Activated CD4-positive, CD25-positive, alpha-beta regulatory T cell treated with anti-CD3 and anti-CD28 coated beads, Interleukin-2, amount 50 U/mL, for 16 hours (primary cell): Measurements from ENCODE around the gene KCNAB2.
"Not testable (repeated sequence)": the region's sequence is repeated elsewhere in the genome, so short reads cannot be mapped to it uniquely, and the experiment has no call there.

Source experiments
- DNase-seq: peaks from one replicate; pipeline ENCODE4 v3.0.0-alpha.2; 2020; ENCODE audit warnings: low read depth, low spot score

Gene KCNAB2

DNA sequence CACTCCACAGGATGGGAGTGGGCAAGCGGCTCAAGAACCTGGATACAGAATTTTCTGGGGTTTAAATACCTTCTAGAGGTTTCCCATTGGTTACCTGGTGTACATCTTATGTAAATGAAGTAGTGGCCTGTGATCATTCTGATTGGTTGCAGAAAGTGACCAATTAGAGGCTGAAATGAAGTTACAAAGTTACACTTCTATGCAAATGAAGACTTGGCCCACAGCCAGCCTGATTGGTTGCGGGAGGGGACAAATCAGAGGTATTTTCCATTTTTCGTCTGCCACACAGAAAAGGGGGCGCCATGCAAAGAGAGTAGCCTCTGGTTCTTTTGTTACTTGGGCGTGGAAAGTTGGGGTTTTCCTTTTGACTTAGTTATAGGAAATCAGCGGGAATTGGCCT, 8.9 kb downstream of the KCNAB2 start:
- no peak for DNase-seq

DNA sequence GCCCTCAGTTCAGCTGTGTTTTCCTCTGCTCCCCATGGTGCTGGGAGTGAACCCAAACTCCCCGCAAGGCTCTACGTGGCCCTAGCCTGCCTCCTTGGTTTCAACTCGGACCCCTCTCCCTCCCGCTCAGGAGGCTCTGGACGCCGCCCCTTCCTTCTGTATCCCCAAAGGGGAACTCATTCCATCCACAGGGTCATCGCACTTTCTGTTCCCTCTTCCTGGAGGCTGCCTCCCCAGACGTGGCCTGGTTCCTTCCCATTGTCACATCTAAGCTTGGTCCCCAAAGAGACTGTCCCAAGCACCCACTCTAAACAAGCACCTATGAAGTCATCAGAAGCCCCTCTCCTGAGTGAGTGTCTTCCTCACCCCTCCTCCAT, 10.9 kb downstream of the KCNAB2 start:
- DNase-seq = no peak

DNA sequence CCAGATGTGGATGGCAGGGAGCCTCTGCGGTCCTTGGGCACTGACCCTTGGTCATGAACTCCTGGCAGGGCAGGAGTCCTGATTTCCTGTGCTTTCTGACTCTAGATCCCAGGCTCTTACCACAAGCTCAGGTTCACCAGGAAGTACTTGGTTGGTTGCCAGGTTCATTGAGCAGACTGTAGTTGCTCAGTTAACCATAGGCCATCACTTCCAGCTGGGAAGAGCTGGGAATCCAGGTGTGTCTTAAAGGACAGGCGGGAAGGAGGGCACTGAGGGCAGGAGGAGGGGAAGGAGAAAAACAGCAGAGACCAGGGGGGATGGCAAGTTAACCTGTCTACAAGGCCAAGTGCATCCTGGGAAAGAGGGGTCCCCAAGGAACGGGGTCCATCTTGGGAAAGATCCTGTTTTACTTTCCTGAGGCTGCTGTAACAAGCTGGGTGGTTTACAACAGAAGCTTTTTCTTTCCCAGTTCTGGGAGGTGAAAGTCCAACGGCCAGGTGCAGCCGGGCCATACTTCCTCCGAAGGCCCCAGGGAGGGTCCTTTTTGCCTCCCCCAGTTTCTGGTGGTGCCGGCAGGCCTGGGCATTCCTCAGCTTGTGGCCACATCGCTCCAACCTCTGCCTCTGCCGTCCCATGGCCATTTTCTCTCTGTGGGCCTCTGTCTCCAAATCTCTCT, 11.6 kb downstream of the KCNAB2 start:
- no peak for DNase-seq

DNA sequence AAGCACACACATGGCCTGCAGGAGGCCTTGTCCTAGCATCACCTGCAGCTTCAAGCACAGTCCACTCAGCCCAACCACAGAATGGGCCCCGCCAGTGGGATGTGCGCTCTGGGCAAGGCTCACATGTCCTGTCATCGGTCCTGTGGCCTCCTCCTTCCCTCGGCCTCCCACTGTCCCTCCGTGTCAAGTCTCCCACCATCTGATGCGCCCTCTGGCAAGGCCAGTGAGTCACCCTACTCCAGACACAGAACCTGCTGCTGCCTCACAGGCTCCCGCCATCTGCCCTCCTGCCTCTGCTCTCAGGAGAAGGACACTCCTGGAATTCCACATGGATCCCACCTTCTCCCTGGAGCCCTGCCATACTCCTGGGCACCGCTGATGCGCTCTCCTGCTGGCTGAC, 14.2 kb downstream of the KCNAB2 start:
- no peak for DNase-seq

DNA sequence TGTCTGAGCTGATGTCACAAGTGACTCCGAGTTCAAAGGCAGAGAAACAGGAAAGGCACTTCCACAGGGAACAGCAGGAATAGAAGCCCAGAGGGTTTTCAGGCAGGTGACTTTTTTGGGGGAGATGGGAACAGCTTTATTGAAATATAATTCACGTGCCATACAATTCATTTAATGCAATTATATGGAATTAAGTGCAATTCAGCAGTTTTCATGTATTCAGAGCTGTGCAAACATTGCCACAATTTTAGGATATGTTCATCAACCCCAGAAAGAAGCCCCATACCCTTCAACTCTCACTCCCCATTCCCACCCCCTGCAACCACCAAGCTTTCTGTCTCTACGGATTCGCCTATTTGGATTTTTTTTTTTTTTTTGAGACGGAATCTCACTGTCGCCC, 17.0 kb downstream of the KCNAB2 start:
- DNase-seq = no peak

DNA sequence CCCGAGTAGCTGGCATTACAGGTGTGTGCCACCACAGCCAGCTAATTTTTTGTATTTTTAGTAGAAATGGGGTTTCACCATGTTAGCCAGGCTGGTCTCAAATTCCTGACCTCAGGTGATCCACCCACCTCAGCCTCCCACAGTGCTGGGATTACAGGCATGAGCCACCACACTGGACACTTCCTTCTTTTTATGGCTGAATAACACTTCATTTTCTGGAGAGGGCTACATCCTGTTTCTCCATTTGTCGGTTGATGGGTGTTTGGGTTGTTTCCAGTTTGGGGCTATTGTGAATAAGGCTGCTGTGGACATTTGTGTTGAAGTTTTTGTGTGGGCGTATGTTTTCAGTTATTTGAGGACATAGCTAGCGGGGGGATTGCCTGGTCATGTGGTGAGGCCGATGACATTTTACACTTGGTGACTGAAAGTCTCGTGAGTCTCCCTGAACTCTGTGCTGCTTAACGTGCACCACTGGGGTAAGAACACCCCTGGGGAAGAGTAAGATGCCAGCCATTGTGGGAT, 17.9 kb downstream of the KCNAB2 start:
- DNase-seq = not testable (repeated sequence)

DNA sequence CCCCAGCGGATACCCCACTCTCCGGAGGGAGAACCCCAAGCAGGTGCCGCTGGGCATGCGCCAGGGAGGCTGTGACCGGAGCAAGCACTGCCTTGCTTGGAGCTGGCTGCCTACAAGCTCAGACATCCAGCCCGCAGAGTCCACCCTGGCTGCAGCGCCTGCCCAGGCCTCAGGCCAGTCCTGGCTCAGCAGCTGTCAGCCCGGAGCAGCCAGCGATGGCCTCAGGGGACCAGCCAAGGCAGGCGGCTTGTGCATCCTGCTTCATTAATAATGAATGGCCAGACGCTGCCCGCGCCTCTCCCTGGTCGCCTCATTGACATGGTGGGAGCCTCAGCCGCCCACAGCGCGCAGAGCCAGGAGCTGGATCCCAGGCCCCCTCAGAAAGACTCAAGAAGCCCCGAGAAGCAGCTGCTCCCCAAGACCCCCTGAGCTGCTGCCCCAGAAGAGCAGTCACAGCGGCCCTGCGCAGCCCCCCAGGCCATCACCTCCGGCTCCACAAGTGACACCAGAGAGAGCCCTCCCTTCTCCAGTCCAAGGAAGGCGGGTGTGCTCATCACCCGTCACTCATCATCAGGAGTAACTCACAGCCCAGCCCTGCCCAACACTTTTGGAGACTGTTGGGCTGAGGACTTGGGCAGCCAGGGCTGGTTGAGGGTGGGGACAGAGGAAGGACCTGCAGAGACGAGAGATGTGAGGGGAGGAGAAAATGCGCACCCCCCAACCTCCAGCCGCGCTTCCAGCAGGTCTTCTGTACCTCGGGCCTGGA, 19.6 kb downstream of the KCNAB2 start:
- DNase-seq = no peak

DNA sequence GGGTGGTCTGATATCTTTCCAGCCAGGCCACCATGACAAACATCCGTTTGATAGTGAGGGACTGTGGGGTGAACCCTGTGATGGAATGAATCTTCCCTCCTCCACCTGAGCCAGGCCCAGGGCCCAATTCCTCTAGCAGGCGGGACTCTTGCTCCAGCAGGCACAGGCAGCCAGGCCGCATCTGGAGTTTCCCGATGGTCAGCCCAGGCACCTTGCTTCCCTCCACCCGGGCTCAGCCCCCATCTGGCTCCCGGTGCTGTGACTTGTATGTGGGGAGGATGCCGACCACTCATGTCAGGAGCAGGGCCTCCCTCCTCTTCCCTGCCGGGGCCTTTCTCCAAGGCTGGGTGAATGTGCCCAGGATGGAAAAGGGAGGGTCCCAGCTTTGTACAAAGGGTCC, 21.0 kb downstream of the KCNAB2 start:
- DNase-seq = no peak

DNA sequence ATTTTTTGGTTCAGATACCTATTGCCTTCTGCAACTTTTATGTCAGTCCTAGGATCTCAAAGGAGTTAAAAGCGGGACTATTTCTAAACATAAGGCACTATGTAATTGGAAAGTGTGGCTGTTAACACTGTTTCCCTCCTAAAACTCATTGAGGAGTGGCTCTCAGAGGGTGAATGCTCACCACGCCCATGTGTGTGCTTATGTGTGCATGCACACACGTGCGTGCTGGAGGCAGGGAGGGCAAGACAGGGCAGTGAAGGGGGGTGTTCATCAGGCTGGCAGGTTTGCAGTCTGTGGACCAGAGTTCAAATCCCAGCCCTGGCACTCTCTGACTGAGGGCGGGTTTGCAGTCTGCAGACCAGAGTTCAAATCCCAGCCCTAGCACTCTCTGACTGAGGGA, 22.4 kb downstream of the KCNAB2 start:
- DNase-seq = no peak

DNA sequence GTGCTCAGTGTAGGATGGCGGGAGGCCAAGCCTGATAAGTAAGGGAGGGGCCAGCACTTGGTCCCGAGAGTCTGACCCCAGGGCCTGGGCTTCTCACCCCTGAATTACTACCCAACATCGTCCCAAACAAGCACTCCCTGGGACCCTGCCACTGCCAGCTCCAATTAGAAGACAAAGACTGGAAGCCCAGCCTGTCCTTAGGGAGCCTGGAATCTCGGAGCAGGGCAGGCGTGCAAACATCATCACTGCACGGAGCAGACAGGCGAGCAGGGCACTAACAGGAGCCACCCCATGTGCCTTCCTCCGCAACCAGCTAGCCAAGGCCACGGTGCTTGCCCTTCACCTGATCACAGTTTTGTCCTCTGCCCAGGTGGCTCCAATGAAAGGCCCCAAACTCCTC, 23.2 kb downstream of the KCNAB2 start:
- DNase-seq = no peak

DNA sequence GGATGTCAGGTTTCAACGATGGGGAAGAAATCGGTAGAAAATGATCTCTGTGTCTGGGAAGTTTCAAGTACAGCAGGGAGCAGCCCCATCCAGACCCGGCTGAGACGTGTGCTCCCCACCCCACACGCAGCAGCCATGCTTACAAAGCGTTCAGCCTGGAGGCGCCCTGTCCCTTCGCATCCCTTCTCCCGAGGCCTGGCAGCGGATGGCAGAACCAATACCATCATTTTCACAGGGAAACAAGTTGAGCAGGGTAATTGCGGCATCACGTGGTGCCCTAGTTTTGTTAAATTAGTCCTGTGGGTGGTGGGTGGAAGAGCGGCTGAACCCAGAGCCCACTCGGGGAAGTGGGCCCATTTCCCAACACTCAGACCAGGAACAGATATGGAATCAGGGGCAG, 23.9 kb downstream of the KCNAB2 start:
- DNase-seq = no peak

DNA sequence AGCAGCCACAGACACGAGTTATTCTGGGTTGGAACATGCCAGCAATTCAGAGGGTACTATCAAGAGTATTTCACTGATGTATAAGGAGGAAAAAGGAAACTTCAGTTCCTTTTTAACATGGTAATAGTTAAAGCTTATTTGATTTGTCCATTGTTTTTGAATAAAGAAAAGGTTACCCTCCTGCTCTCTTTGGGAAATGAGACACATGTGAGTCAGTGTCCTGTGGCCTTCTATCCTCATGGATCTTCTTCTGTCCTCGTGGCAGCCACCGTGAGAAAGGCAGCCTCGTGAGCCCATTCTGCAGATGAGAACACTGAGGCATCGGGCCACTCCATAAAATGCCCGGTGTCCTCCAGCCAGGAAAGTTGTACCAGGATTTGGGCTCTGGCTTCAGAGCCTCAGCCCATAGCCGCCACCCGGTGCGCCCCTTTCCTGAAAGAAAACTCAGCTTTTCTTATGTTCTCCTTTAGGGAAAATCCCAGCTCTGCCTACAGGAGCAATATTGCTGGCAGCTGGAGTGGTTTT, 24.8 kb downstream of the KCNAB2 start:
- no peak for DNase-seq

DNA sequence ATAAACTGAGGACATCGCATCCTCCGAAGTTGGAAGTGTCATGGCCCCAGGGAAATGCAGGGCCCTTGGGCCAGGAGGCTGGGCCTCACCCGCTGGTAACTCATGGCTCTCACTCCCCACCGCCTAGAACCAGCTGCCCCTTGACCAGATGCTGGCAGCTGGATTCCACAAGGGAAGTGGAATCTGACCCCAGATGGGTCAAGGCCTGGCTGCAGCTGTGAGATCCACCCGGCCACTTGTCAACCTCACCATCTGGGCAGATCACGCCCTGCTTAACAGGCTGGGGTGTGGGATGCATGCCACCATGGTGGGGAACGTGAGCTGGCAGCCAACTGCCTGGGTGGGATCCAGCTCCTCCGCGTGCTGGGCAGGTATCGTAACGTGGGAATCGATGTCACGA, 25.5 kb downstream of the KCNAB2 start:
- DNase-seq = no peak

DNA sequence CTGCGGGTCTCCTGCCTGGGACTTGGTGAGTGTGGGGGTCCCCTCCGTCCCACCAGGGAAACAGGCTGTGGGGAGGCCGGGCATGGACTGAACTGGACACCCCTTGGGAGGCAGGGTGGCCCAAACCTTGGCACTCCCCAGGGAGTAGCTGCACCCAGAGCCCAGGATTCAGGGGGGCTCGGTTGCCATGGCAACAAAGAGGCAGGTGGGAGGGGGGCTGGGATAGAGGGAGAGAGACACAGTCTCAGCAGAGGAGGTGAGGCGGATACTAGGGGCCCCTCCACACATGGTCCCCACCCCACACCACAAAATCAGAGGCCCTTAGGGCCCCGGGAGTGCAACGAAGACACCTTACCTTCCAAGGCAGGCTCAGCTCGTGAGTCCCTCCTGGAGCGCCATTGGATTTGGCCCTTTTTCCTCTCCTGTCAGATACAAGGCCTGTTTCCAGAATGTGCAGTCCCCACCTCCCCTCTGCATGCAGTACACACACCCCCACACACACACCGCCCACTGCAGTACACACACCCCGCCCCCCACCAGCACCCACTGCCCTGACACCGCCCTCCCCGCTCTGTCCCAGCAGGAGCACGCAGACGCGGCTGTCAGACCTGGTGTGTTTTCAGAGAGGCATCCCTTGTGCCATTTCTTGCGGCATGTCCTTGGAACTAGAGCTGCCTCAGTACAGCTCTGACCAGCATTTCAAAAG, 27.2 kb downstream of the KCNAB2 start:
- DNase-seq = no peak

DNA sequence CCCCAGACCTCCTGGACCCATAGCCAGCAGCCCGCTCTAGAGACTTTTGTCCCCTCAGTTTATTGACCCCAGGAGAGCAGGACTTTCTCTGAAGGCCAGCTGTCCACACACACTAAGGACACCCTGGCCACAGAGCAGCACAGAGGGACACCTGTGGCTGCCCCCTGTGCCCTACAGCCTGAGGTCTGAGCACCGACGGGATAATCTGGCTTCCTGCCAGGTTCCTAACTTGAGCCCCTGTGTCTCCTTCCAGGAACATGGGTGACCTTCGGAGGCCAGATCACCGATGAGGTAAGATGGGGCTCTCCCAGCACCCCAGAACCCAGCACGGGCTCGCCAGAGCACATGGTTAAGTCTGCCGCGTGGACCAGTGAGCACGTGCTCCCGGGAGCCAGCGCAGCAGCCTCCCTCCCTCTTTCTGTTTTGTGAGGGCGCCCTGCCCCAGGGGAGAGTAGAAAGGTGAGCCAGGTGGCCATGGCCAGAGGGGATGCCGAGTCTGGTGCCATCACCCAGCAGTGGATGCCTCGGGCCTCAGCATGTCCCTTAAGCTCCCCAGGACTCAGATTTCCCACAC, 27.9 kb downstream of the KCNAB2 start:
- no peak for DNase-seq

DNA sequence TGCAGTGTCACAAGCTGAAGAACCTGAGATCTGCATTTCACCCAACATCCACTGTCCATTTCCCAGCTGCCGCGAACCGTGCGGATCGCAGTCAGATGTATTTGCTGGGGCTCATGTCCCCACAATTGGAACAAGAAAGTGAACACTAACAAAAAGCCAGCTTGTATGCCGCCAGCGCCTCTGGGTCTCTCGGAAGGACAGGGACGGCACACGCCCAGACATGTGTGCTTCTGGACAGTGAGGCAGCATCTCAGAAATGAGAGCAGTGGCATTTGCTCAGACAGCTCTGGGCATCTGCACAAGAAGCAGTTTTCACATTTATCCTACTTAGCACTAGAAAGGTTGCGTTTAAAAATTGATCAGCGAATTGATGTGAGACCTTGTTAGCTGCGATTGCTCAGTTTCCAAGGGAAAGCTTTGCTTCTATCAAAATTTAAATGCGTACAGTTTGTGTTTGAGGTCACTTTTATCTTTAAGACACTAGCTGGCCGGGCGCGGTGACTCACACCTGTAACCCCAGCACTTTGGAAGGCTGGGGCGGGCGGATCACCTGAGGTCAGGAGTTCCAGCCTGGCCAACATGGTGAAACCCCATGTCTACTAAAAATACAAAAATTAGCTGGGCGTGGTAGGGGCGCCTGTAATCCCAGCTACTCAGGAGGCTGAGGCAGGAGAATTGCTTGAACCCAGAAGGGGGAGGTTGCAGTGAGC, 28.7 kb downstream of the KCNAB2 start:
- DNase-seq = no peak

DNA sequence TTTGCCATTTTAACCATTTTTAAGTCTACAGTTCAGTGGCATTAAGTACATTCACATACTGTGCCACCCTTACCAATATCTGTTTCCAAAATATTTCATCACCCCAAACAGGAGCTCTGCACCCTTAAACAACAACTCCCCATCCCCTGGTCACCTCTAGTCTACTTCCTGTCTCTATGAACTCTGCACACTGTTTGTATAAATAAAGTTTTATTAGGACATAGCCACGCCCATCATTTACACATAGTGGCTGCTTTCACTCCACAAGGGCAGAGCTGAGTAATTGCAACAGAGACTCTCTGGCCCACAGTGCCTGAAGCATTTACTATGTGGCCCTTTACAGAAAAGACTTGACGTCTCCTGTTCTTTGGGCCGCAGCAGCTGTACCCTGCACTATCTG, 30.1 kb downstream of the KCNAB2 start:
- no peak for DNase-seq

DNA sequence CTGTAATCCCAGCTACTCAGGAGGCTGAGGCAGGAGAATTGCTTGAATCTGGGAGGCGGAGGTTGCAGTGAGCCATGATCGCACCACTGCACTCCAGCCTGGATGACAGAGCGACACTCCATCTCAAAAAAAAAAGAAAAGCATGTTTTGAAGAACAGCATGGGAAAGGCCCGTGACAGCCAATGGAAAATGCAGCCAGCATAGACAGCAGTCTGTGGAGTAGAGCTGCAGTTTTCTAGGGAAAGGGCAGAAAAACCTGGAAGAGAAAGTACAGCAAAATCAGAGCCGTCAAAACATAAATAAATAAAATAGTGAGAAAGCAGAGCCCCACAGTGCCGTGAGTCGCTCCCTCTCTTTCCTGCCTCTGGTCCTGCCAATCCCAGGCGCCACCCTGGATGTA, 31.4 kb downstream of the KCNAB2 start:
- not testable (repeated sequence) for DNase-seq

DNA sequence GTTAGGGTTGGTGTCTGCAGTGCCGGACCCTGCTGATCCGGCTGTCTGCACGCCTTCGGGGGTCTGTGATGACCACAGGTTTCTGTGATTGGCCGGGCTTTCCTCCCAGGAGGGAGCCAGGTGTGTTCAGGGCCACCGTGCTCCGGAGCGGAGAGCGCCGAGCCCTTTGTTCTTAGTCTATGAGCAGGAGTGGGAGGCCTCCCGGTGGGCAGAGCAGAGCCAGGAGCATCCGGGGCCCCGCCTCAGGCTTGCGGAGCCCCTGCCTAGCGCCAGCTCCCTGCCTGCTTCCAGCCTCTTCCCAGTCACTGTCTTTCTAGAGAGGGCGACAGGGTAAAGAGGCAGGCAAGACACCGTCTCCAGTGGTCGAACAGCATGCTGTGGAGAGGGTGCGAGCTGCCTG, 31.8 kb downstream of the KCNAB2 start:
- no peak for DNase-seq

DNA sequence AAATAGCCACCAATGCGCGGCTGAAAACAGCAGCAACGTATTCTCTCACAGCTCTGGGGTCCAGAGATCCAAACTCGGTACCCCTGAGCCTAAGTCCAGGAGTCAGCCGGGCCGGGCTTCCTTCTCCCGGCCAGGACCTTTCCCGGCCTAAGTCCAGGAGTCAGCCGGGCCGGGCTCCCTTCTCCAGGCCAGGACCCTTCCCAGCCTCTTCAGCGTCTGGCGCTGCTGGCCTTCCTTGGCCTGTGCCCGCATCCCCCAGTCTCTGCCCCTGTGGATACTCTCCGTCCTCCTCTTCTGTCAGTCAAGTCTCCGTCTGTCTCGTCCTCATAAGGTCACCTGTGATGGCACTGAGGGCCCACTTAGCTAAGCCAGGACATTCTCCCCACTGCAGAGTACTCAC, 32.2 kb downstream of the KCNAB2 start:
- no peak for DNase-seq

DNA sequence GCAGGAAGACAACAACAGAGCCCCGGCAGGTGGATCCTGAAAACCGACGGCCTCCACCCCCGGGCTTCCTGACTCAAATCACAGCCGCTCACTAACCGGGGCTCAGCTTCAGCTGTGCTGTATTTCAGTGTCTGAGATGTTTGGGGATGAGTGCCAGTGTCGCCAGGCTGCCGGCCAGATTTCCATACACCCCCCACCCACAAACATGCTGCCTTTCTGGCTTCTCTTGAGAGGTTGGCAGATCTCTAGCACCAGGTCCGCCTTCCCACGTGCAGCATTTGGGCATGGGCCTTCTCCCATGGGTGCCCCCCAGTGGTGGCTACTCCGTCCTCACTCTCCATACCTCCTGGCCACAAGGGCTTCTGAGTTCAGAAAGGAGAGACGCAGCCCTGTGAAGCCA, 34.8 kb downstream of the KCNAB2 start:
- DNase-seq = no peak
